Measurements from ENCODE around the gene C1orf94.
A peak's percentile ranks its signal among the peaks of the same experiment; 100 is the strongest.

C1orf94 gene, protein sequence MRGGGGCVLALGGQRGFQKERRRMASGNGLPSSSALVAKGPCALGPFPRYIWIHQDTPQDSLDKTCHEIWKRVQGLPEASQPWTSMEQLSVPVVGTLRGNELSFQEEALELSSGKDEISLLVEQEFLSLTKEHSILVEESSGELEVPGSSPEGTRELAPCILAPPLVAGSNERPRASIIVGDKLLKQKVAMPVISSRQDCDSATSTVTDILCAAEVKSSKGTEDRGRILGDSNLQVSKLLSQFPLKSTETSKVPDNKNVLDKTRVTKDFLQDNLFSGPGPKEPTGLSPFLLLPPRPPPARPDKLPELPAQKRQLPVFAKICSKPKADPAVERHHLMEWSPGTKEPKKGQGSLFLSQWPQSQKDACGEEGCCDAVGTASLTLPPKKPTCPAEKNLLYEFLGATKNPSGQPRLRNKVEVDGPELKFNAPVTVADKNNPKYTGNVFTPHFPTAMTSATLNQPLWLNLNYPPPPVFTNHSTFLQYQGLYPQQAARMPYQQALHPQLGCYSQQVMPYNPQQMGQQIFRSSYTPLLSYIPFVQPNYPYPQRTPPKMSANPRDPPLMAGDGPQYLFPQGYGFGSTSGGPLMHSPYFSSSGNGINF

GRCh38 chr1:34176830-34177603, at the start of gene C1orf94:
Gene C1orf94 (plus strand): TSS chr1:34176907. CDS start chr1:34177790, 883 bp downstream.
- no peak within 1 kb of the TSS for H3K4me3 ChIP-seq
- no peak within 1 kb of the TSS for H3K27ac ChIP-seq
- TF ChIP-seq, protein P1, sequence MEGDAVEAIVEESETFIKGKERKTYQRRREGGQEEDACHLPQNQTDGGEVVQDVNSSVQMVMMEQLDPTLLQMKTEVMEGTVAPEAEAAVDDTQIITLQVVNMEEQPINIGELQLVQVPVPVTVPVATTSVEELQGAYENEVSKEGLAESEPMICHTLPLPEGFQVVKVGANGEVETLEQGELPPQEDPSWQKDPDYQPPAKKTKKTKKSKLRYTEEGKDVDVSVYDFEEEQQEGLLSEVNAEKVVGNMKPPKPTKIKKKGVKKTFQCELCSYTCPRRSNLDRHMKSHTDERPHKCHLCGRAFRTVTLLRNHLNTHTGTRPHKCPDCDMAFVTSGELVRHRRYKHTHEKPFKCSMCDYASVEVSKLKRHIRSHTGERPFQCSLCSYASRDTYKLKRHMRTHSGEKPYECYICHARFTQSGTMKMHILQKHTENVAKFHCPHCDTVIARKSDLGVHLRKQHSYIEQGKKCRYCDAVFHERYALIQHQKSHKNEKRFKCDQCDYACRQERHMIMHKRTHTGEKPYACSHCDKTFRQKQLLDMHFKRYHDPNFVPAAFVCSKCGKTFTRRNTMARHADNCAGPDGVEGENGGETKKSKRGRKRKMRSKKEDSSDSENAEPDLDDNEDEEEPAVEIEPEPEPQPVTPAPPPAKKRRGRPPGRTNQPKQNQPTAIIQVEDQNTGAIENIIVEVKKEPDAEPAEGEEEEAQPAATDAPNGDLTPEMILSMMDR (IDR thresholded peaks at IDR 0.05) = no peak
- no peak for DNase-seq (ENCODE audit: low spot score)

- Histone ChIP-seq H3K27ac (no peak overlapping the region), H3K4me3 (no peak overlapping the region)
- DNase-seq (ENCODE audit: low spot score) = peak; percentile 28
- TF ChIP-seq, protein P1 (IDR thresholded peaks at IDR 0.05) = no peak
Measured at GRCh38 chr1:34127006-34128000, 49.4 kb upstream of the C1orf94 start.

DNA sequence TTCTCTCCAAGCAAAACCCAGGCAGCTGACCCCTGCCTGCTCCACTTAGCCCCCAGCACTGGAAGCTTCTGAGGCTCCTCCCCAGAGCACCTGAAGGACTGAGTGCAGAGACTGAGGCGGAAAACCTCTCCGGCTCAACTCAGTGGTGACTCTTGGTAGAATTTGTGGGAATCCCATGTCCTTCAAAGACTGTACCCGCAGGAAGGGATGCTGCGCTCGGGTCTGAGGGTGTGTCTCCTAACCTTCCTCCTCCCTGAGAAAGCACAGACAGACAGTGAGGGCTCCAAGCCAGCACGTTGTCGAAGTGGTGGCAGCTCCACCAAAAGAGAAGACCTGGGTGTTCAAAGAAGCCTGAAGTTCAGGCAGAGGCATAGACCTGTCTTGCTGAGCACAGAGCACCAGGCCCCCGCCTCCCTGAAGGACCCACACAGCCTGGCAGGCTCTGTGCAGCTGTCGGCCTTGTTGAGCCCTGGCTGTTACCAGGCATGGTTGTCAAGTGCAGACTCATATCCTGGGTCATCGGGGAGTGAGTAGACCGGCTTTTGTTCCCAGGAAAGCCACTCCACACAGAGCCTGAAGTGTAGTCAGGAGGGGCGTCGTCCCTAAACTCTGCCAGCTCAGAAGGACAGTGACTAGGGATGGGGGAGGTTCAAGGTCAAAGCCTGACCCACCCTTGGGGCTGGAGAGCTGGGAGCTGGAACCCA, 48.4 kb upstream of the C1orf94 start:
- TF ChIP-seq, protein P1 (IDR thresholded peaks at IDR 0.05) = no peak
- Histone ChIP-seq H3K4me3 (no peak overlapping the region), H3K27ac (no peak overlapping the region)
- peak; percentile 47 for DNase-seq (ENCODE audit: low spot score)

DNA sequence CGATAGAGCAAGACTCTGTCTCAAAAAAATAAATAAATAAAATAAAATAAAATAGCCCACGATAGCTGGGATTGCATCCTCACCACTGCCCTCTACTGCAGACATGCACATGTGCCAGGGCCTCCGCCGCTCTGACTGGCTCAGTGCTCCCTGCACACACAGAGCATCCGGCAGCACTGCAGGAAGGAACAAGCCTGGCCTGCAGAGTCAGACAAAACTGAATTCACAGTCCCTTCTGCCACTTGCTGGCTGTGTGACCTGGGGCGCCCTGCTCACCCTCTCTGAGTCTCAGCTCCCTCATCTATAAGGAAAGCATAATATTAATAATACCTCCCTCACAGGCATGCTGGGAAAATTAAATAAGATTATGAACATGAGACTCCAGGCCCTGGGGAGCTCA, 47.1 kb upstream of the C1orf94 start:
- Histone ChIP-seq H3K4me3 (no peak overlapping the region), H3K27ac (no peak overlapping the region)
- DNase-seq (ENCODE audit: low spot score) = peak; percentile 19
- TF ChIP-seq, protein P1 (IDR thresholded peaks at IDR 0.05) = no peak

- TF ChIP-seq, protein P1 (IDR thresholded peaks at IDR 0.05) = no peak
- H3K27ac ChIP-seq = no peak overlapping the region
- peak; percentile 36 for DNase-seq (ENCODE audit: low spot score)
- H3K4me3 ChIP-seq = no peak overlapping the region
Measured at GRCh38 chr1:34130306-34130705, 46.4 kb upstream of the C1orf94 start.
